SK-N-SH treated with all-trans-retinoic acid at 6 μM for 48 hours (cell line): ENCODE results near the gene TXN.

Experiments used
- ESRRG ChIP-seq: fragments of 250-450 bp; sonication (Bioruptor Pico); IDR thresholded peaks from 2 replicates; pipeline ENCODE4 v1.6.1; 2021; ENCODE audit warnings: mild to moderate bottlenecking
- ISL1 ChIP-seq: fragments of 250-450 bp; sonication (Bioruptor Pico); IDR thresholded peaks from 2 replicates; pipeline ENCODE4 v2.1.2; 2022; ENCODE audit warnings: mild to moderate bottlenecking, moderate library complexity
- TCF4 ChIP-seq: fragments of 250-450 bp; sonication (Bioruptor Pico); IDR thresholded peaks from 2 replicates; pipeline ENCODE4 v1.8.0; 2021; ENCODE audit warnings: mild to moderate bottlenecking, moderate library complexity, borderline replicate concordance
- TOX ChIP-seq: fragments of 250-450 bp; sonication (Bioruptor Pico); IDR thresholded peaks from 2 replicates; pipeline ENCODE4 v1.8.0; 2021; ENCODE audit warnings: mild to moderate bottlenecking, moderate library complexity, borderline replicate concordance
- ZC3H10 ChIP-seq: fragments of 250-450 bp; sonication (Bioruptor Pico); IDR thresholded peaks from 2 replicates; pipeline ENCODE4 v1.5.1; 2021; ENCODE audit warnings: mild to moderate bottlenecking, moderate library complexity
- ZFP3 ChIP-seq: fragments of 250-450 bp; sonication (Bioruptor Pico); IDR thresholded peaks from 2 replicates; pipeline ENCODE4 v1.5.0; 2020; ENCODE audit warnings: mild to moderate bottlenecking, moderate library complexity
- ZNF70 ChIP-seq: fragments of 450-650 bp; formaldehyde crosslinking; IDR thresholded peaks from 2 replicates; pipeline ENCODE4 v1.5.0; 2020; ENCODE audit warnings: mild to moderate bottlenecking, moderate library complexity
- TF ChIP-seq, protein P1 (sequence below): fragments of 250-450 bp; sonication (Bioruptor Pico); IDR thresholded peaks from 2 replicates; pipeline ENCODE4 v1.8.0; 2020; ENCODE audit warnings: mild to moderate bottlenecking, moderate library complexity, borderline replicate concordance
- TF ChIP-seq, protein P2 (sequence below): fragments of 250-450 bp; sonication (Bioruptor Pico); IDR thresholded peaks from 2 replicates; pipeline ENCODE4 v1.5.1; 2020; ENCODE audit warnings: low read depth, mild to moderate bottlenecking, moderate library complexity

DNA sequence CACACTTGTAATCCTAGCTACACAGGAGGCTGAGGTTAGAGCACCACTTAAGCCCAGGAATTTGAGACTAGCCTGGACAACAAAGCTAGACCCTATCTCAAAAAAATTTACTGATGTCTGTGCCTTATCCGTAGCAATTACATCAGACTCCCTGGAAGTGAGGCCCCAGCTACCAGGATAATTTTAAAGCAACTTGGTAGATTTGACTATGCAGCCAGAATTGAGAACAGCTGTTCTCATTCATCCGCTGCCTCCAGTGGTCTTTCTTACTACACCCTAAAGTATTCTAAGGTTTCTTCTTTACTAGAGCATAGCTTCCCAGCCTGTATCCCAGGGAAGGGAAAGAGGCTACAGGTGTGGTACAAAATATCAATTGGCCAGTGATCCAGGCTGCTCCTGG, 28.0 kb downstream of the TXN start:
- TF ChIP-seq, protein P1, sequence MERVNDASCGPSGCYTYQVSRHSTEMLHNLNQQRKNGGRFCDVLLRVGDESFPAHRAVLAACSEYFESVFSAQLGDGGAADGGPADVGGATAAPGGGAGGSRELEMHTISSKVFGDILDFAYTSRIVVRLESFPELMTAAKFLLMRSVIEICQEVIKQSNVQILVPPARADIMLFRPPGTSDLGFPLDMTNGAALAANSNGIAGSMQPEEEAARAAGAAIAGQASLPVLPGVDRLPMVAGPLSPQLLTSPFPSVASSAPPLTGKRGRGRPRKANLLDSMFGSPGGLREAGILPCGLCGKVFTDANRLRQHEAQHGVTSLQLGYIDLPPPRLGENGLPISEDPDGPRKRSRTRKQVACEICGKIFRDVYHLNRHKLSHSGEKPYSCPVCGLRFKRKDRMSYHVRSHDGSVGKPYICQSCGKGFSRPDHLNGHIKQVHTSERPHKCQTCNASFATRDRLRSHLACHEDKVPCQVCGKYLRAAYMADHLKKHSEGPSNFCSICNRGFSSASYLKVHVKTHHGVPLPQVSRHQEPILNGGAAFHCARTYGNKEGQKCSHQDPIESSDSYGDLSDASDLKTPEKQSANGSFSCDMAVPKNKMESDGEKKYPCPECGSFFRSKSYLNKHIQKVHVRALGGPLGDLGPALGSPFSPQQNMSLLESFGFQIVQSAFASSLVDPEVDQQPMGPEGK (CRISPR knock-in tag): no peak
- TF ChIP-seq TOX (CRISPR knock-in tag) (no peak), ESRRG (CRISPR knock-in tag) (no peak), ZNF70 (CRISPR knock-in tag) (no peak), ZC3H10 (CRISPR knock-in tag) (no peak), ZFP3 (CRISPR knock-in tag) (no peak), ISL1 (CRISPR knock-in tag) (no peak), TCF4 (CRISPR knock-in tag) (no peak)
- TF ChIP-seq, protein P2, sequence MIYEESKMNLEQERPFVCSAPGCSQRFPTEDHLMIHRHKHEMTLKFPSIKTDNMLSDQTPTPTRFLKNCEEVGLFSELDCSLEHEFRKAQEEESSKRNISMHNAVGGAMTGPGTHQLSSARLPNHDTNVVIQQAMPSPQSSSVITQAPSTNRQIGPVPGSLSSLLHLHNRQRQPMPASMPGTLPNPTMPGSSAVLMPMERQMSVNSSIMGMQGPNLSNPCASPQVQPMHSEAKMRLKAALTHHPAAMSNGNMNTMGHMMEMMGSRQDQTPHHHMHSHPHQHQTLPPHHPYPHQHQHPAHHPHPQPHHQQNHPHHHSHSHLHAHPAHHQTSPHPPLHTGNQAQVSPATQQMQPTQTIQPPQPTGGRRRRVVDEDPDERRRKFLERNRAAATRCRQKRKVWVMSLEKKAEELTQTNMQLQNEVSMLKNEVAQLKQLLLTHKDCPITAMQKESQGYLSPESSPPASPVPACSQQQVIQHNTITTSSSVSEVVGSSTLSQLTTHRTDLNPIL: no peak
